GM12891 (cell line): ENCODE results near the gene TMEM63B.

Source experiments
- POLR2A ChIP-seq: IDR thresholded peaks from 2 replicates; pipeline ENCODE4 v1.6.1; 2011; ENCODE audit warnings: low read depth, low read length, control low read depth
- POLR2AphosphoS5 ChIP-seq: IDR thresholded peaks from 2 replicates; pipeline ENCODE4 v1.6.1; 2011; ENCODE audit warnings: low read depth, low read length, control low read depth
- POU2F2 ChIP-seq: IDR thresholded peaks from 2 replicates; pipeline ENCODE4 v1.6.1; 2011; ENCODE audit warnings: low read depth, mild to moderate bottlenecking, control low read depth, low read length, moderate library complexity
- SPI1 ChIP-seq: IDR thresholded peaks from 2 replicates; pipeline ENCODE4 v1.6.1; 2011; ENCODE audit warnings: low read depth, low read length, control low read depth
- TAF1 ChIP-seq: IDR thresholded peaks from 2 replicates; pipeline ENCODE4 v1.6.1; 2011; ENCODE audit warnings: low read depth, low read length, control low read depth

GRCh38 chr6:44093750-44094402, 33.5 kb upstream of the TMEM63B start:
- TF ChIP-seq POLR2AphosphoS5, result no peak
- no peak for TF ChIP-seq POLR2A
- TF ChIP-seq SPI1, result no peak
- TF ChIP-seq POU2F2, result no peak
- TF ChIP-seq TAF1, result no peak
